ENCODE measurements around the gene RAP1GAP.
A peak's percentile ranks its signal among the peaks of the same experiment; 100 is the strongest.

The RAP1GAP gene

GRCh38 chr1:21621761-21622436 lies 47.3 kb downstream of the RAP1GAP start:
- peak overlapping the region; percentile 44; the same call in 1 of the 2 replicates for H3K4me3 ChIP-seq (ENCODE audit: low read depth, low read length)
- H3K4me1 ChIP-seq (ENCODE audit: control insufficient read depth, insufficient read depth, low read length) = peaks cover 20% of the 10 kb centered on the region
- no peak overlapping the region for H3K27ac ChIP-seq (ENCODE audit: low read depth, low read length)
- H3K9ac ChIP-seq (ENCODE audit: low read depth, low read length) = no peak overlapping the region
- H3K36me3 ChIP-seq (ENCODE audit: control insufficient read depth, insufficient read depth, low read length) = no peaks in the 10 kb centered on the region
- no peaks in the 10 kb centered on the region for H3K9me3 ChIP-seq (ENCODE audit: control insufficient read depth, insufficient read depth, low read length)
- H3K27me3 ChIP-seq (ENCODE audit: control insufficient read depth, insufficient read depth, low read length) = peaks cover 16% of the 10 kb centered on the region

- H3K27me3 ChIP-seq (ENCODE audit: control insufficient read depth, insufficient read depth, low read length) = peaks cover 16% of the 10 kb centered on the region
- H3K27ac ChIP-seq (ENCODE audit: low read depth, low read length) = no peak overlapping the region
- H3K4me3 ChIP-seq (ENCODE audit: low read depth, low read length) = no peak overlapping the region
- no peaks in the 10 kb centered on the region for H3K36me3 ChIP-seq (ENCODE audit: control insufficient read depth, insufficient read depth, low read length)
- H3K9ac ChIP-seq (ENCODE audit: low read depth, low read length) = no peak overlapping the region
- H3K4me1 ChIP-seq (ENCODE audit: control insufficient read depth, insufficient read depth, low read length) = peaks cover 20% of the 10 kb centered on the region
- no peaks in the 10 kb centered on the region for H3K9me3 ChIP-seq (ENCODE audit: control insufficient read depth, insufficient read depth, low read length)
These were observed 48.1 kb downstream of the RAP1GAP start for GRCh38 chr1:21621051-21621450.

- peaks cover 20% of the 10 kb centered on the region for H3K4me1 ChIP-seq (ENCODE audit: control insufficient read depth, insufficient read depth, low read length)
- no peak overlapping the region for H3K9ac ChIP-seq (ENCODE audit: low read depth, low read length)
- no peaks in the 10 kb centered on the region for H3K36me3 ChIP-seq (ENCODE audit: control insufficient read depth, insufficient read depth, low read length)
- no peak overlapping the region for H3K4me3 ChIP-seq (ENCODE audit: low read depth, low read length)
- no peaks in the 10 kb centered on the region for H3K9me3 ChIP-seq (ENCODE audit: control insufficient read depth, insufficient read depth, low read length)
- peaks cover 16% of the 10 kb centered on the region for H3K27me3 ChIP-seq (ENCODE audit: control insufficient read depth, insufficient read depth, low read length)
- H3K27ac ChIP-seq (ENCODE audit: low read depth, low read length) = no peak overlapping the region
These were observed 48.7 kb downstream of the RAP1GAP start for GRCh38 chr1:21620496-21620895.

DNA sequence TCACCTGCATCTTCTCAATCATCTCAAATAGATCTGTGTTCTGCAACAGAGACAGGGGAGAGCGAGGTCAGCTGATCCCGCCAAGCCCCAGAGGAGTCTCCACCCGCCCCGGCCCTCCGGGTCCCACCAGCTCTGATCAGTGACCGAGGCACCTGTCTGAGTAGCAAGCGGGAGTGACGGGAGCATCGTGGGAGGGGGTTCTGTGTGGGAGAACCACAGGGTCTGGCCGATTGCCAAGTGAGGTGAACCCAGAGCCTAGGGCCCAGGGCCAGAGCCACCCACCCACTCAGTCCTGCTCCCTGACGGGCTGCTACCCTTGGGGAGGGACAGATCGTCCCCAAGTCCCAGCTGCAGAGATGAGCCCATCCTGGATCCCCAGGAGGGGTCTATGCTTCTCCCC lies 49.1 kb downstream of the RAP1GAP start:
- no peak overlapping the region for H3K4me3 ChIP-seq (ENCODE audit: low read depth, low read length)
- no peaks in the 10 kb centered on the region for H3K9me3 ChIP-seq (ENCODE audit: control insufficient read depth, insufficient read depth, low read length)
- H3K9ac ChIP-seq (ENCODE audit: low read depth, low read length) = no peak overlapping the region
- H3K36me3 ChIP-seq (ENCODE audit: control insufficient read depth, insufficient read depth, low read length) = no peaks in the 10 kb centered on the region
- H3K27me3 ChIP-seq (ENCODE audit: control insufficient read depth, insufficient read depth, low read length) = peaks cover 16% of the 10 kb centered on the region
- H3K27ac ChIP-seq (ENCODE audit: low read depth, low read length) = no peak overlapping the region
- peaks cover 20% of the 10 kb centered on the region for H3K4me1 ChIP-seq (ENCODE audit: control insufficient read depth, insufficient read depth, low read length)

- peaks cover 20% of the 10 kb centered on the region for H3K4me1 ChIP-seq (ENCODE audit: control insufficient read depth, insufficient read depth, low read length)
- H3K27me3 ChIP-seq (ENCODE audit: control insufficient read depth, insufficient read depth, low read length) = peaks cover 16% of the 10 kb centered on the region
- H3K9me3 ChIP-seq (ENCODE audit: control insufficient read depth, insufficient read depth, low read length) = no peaks in the 10 kb centered on the region
- no peaks in the 10 kb centered on the region for H3K36me3 ChIP-seq (ENCODE audit: control insufficient read depth, insufficient read depth, low read length)
- H3K9ac ChIP-seq (ENCODE audit: low read depth, low read length) = no peak overlapping the region
- H3K27ac ChIP-seq (ENCODE audit: low read depth, low read length) = no peak overlapping the region
- no peak overlapping the region for H3K4me3 ChIP-seq (ENCODE audit: low read depth, low read length)
These were observed 49.7 kb downstream of the RAP1GAP start for GRCh38 chr1:21619375-21619947.

DNA sequence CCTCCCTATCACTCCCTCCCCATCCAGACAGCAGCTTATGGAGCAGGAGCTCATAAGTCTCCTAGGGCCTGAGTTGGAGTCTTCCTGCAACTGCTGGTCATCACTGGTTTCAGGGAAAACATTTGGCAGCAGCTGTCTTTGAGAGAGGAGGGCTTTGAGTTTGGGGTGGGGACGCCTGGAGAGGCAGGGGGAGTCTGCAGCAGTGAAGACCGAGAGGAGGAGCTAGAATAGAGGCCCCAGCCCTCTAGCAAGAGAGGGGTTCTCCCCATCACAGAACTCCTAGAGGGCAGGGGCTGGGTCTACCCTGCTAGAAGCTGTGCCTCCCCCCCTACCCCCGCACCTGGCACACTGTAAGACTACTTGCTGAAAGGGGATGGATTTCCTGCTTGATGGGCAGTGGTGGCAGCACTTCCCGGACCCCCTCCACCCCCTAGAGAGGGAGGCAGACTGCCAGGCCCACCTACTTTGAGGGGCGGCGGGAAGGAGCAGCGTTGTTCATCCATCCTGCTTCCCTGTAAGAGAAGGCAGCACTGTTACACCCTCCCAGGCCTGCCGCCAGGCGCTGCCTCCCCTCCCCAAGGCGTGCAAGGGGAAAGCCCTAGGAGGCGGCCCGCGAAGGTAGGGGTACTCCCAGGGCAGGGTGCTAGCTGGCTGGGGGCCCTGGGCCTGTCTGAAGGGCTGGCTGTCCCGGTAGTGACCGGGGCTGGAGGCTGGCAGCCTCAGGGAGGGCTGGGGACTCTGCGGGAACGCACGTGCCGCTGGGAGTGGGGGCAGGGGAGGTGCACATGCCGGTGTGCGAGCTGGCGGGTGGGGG lies 50.4 kb downstream of the RAP1GAP start:
- no peak overlapping the region for H3K4me3 ChIP-seq (ENCODE audit: low read depth, low read length)
- H3K9ac ChIP-seq (ENCODE audit: low read depth, low read length) = no peak overlapping the region
- H3K27ac ChIP-seq (ENCODE audit: low read depth, low read length) = no peak overlapping the region
- H3K36me3 ChIP-seq (ENCODE audit: control insufficient read depth, insufficient read depth, low read length) = no peaks in the 10 kb centered on the region
- peaks cover 20% of the 10 kb centered on the region for H3K4me1 ChIP-seq (ENCODE audit: control insufficient read depth, insufficient read depth, low read length)
- H3K27me3 ChIP-seq (ENCODE audit: control insufficient read depth, insufficient read depth, low read length) = peaks cover 16% of the 10 kb centered on the region
- no peaks in the 10 kb centered on the region for H3K9me3 ChIP-seq (ENCODE audit: control insufficient read depth, insufficient read depth, low read length)

- Histone ChIP-seq H3K9me3 (ENCODE audit: control insufficient read depth, insufficient read depth, low read length) (no peaks in the 10 kb centered on the region), H3K27ac (ENCODE audit: low read depth, low read length) (no peak overlapping the region), H3K27me3 (ENCODE audit: control insufficient read depth, insufficient read depth, low read length) (peaks cover 16% of the 10 kb centered on the region), H3K9ac (ENCODE audit: low read depth, low read length) (no peak overlapping the region), H3K4me1 (ENCODE audit: control insufficient read depth, insufficient read depth, low read length) (peaks cover 17% of the 10 kb centered on the region), H3K36me3 (ENCODE audit: control insufficient read depth, insufficient read depth, low read length) (no peaks in the 10 kb centered on the region), H3K4me3 (ENCODE audit: low read depth, low read length) (no peak overlapping the region)
These were observed 51.1 kb downstream of the RAP1GAP start for GRCh38 chr1:21618059-21618458.

DNA sequence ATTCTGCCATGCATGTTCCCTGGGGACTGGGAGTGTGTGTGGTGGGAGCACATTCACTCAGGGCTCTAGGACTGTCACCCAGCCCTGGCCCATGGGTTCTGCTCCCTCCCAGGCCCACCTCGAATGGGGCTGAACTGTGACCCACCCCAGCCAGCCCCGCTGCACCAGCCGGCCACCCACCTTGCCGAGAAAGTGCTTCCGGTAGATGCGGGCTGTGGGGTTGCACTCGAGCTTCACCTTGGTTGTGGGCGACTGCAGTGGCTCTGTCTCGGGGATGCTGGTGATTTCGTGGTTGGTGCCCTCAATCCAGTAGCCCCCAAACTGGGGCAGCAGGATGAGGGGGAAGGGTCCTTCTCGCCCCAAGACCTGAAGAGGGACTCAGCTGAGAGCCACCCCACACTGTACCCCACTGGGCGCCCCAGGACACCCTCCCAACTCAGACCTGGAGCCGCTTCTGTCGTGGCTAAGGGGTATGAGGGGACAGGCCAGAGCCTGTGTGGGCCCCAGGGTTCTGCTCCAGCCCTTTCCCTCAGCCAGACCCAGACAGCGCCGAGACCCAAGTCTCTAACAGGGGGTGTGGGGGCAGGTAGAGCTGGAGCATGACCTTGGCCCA lies 51.9 kb downstream of the RAP1GAP start:
- no peak overlapping the region for H3K27ac ChIP-seq (ENCODE audit: low read depth, low read length)
- H3K36me3 ChIP-seq (ENCODE audit: control insufficient read depth, insufficient read depth, low read length) = no peaks in the 10 kb centered on the region
- H3K9ac ChIP-seq (ENCODE audit: low read depth, low read length) = no peak overlapping the region
- peaks cover 15% of the 10 kb centered on the region for H3K4me1 ChIP-seq (ENCODE audit: control insufficient read depth, insufficient read depth, low read length)
- H3K4me3 ChIP-seq (ENCODE audit: low read depth, low read length) = no peak overlapping the region
- peaks cover 16% of the 10 kb centered on the region for H3K27me3 ChIP-seq (ENCODE audit: control insufficient read depth, insufficient read depth, low read length)
- no peaks in the 10 kb centered on the region for H3K9me3 ChIP-seq (ENCODE audit: control insufficient read depth, insufficient read depth, low read length)

GRCh38 chr1:21616372-21616771 lies 52.8 kb downstream of the RAP1GAP start:
- Histone ChIP-seq H3K4me1 (ENCODE audit: control insufficient read depth, insufficient read depth, low read length) (peaks cover 15% of the 10 kb centered on the region), H3K27ac (ENCODE audit: low read depth, low read length) (no peak overlapping the region), H3K9ac (ENCODE audit: low read depth, low read length) (no peak overlapping the region), H3K4me3 (ENCODE audit: low read depth, low read length) (no peak overlapping the region), H3K27me3 (ENCODE audit: control insufficient read depth, insufficient read depth, low read length) (peaks cover 9% of the 10 kb centered on the region), H3K9me3 (ENCODE audit: control insufficient read depth, insufficient read depth, low read length) (no peaks in the 10 kb centered on the region), H3K36me3 (ENCODE audit: control insufficient read depth, insufficient read depth, low read length) (no peaks in the 10 kb centered on the region)

DNA sequence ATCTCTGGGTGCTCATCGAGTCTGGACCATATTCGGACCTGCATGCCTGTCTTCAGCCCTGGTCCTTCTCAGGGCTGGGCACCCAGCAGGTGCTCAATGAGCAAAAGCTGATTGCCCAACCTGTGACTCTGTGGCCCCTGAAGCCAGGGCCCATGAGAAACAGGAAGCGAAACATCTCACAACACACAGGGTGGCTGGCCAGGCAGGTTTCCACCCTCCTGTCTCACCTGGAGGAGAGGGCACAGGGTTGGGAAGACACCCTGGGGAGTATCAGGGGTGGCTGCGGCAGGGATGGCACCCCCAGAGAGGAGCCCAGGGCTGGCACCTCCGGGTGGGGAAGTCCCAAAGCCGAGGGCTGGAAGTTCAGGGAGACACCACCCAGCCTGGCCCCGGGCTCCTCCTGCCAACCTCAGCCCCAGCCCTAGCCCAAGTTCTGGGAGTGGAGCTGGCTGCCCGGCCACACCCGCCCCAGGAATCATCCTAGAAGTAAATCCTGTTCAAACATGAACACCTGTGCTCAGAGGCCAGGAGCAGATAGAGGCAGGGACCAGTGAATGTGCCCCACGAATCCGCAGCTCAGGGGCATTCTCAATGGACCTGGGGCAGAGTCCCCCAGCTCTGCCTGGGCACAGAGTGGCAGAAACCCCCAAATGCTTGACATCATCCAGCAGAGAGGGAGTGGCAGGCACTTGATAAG lies 54.6 kb downstream of the RAP1GAP start:
- no peak overlapping the region for H3K27ac ChIP-seq (ENCODE audit: low read depth, low read length)
- no peaks in the 10 kb centered on the region for H3K36me3 ChIP-seq (ENCODE audit: control insufficient read depth, insufficient read depth, low read length)
- H3K4me3 ChIP-seq (ENCODE audit: low read depth, low read length) = no peak overlapping the region
- H3K9me3 ChIP-seq (ENCODE audit: control insufficient read depth, insufficient read depth, low read length) = no peaks in the 10 kb centered on the region
- H3K4me1 ChIP-seq (ENCODE audit: control insufficient read depth, insufficient read depth, low read length) = peaks cover 13% of the 10 kb centered on the region
- no peaks in the 10 kb centered on the region for H3K27me3 ChIP-seq (ENCODE audit: control insufficient read depth, insufficient read depth, low read length)
- no peak overlapping the region for H3K9ac ChIP-seq (ENCODE audit: low read depth, low read length)

Measured in HUES48 (cell line).